Endothelial cell of umbilical vein (primary cell): Measurements from ENCODE around the gene ZIC1. TPM values are rescaled to one million over a fixed set of nuclear protein-coding genes. Genes with fewer than 3 reads are reported as not detected.
A peak's percentile ranks its signal among the peaks of the same experiment; 100 is the strongest.

ENCODE experiments used
- BruUV-seq: library from RNA; stranded (reverse); fragments of 400-500 nt; replicated peaks from 2 replicates; lab custom pipeline; 2021; lab: Mats Ljungman, UMichigan
- CTCF ChIA-PET: fragments of 300-600, 350-600 bp; sonication (Branson Sonifier 250); formaldehyde crosslinking; loops from one replicate; lab custom pipeline; 2021; ENCODE audit warnings: antibody characterized with exemption, inconsistent platforms; lab: Charles Lee
- POLR2A ChIA-PET: fragments of 300-600, 350-600 bp; sonication (Branson Sonifier 250); formaldehyde crosslinking; loops from one replicate; lab custom pipeline; 2021; ENCODE audit warnings: antibody characterized with exemption, inconsistent platforms; lab: Charles Lee
- DNase-seq: peaks from one replicate; pipeline ENCODE4 v3.0.0-alpha.2; 2011; ENCODE audit warnings: low read depth, low spot score
- FAIRE-seq: peaks from 2 replicates; lab custom pipeline; 2011; peaks lifted over from hg19 to GRCh38; lab: Jason Lieb, UNC
- H2AFZ ChIP-seq: 2 replicates; pipeline ENCODE4 v1.6.0; 2012; ENCODE audit warnings: low read depth, low read length, control low read depth, inconsistent platforms
- H3K27ac ChIP-seq: 2 replicates; pipeline ENCODE4 v1.5.1; 2011; ENCODE audit warnings: low read depth, mild to moderate bottlenecking, control low read depth, low read length, moderate library complexity; ENCODE audit not compliant: insufficient read depth
- H3K27me3 ChIP-seq, 2 experiments: 2 replicates each; pipeline versions ENCODE4 v1.6.0 to v1.6.1; 2011; ENCODE audit warnings: low read length in 2 of 2, mixed read lengths in 1 of 2; ENCODE audit not compliant: control insufficient read depth in 2 of 2, insufficient read depth in 2 of 2
- H3K36me3 ChIP-seq, 2 experiments: 2 replicates in 1 of 2; 3 replicates in 1 of 2; pipeline ENCODE4 v1.5.1; 2011; ENCODE audit warnings: low read length in 2 of 2, mild to moderate bottlenecking in 1 of 2, moderate library complexity in 1 of 2; ENCODE audit not compliant: control insufficient read depth in 2 of 2, insufficient read depth in 2 of 2; ENCODE audit errors: extremely low read depth in 1 of 2
- H3K4me1 ChIP-seq: 3 replicates; pipeline ENCODE4 v1.5.1; 2011; ENCODE audit warnings: mild to moderate bottlenecking, low read length; ENCODE audit not compliant: control insufficient read depth, insufficient read depth; ENCODE audit errors: extremely low read depth
- H3K4me2 ChIP-seq: 2 replicates; pipeline ENCODE4 v1.6.1; 2011; ENCODE audit warnings: low read length, control low read depth, mixed read lengths; ENCODE audit not compliant: insufficient read depth
- H3K4me3 ChIP-seq, 3 experiments: fragments of 200-600 bp in 1 of 3; sonication (generic), shearing (Covaris generic) in 1 of 3; replicated peaks in 1 of 3; 2 replicates each; pipeline ENCODE4 v1.5.1; 2011 to 2016; ENCODE audit warnings: control low read depth in 3 of 3, low read length in 3 of 3, mild to moderate bottlenecking in 2 of 3, inconsistent platforms in 1 of 3, low read depth in 1 of 3, moderate library complexity in 1 of 3; ENCODE audit not compliant: insufficient read depth in 1 of 3
- H3K79me2 ChIP-seq: 2 replicates; pipeline ENCODE4 v1.6.0; 2012; ENCODE audit warnings: low read length, inconsistent platforms; ENCODE audit not compliant: control insufficient read depth, insufficient read depth
- H3K9ac ChIP-seq: replicated peaks from 2 replicates; pipeline ENCODE3; 2011; ENCODE audit warnings: low read length, control low read depth; ENCODE audit not compliant: insufficient read depth; ENCODE audit errors: extremely low read depth
- H3K9me1 ChIP-seq: replicated peaks from 3 replicates; pipeline ENCODE4 v1.6.0; 2011; ENCODE audit warnings: mild to moderate bottlenecking, low read length; ENCODE audit not compliant: control insufficient read depth, insufficient read depth; ENCODE audit errors: extremely low read depth
- H3K9me3 ChIP-seq: replicated peaks from 2 replicates; pipeline ENCODE4 v1.5.1; 2012; ENCODE audit warnings: low read length, inconsistent platforms; ENCODE audit not compliant: control insufficient read depth, insufficient read depth
- H4K20me1 ChIP-seq: replicated peaks from 2 replicates; pipeline ENCODE3; 2011; ENCODE audit warnings: mild to moderate bottlenecking, low read length; ENCODE audit not compliant: control insufficient read depth, insufficient read depth; ENCODE audit errors: extremely low read depth
- EZH2 ChIP-seq: IDR thresholded peaks from 2 replicates; pipeline ENCODE4 v1.6.1; 2012; ENCODE audit warnings: borderline replicate concordance, low read depth, mild to moderate bottlenecking, moderate library complexity, low read length, inconsistent platforms; ENCODE audit not compliant: severe bottlenecking
- JUN ChIP-seq: IDR thresholded peaks from 2 replicates; pipeline ENCODE4 v1.6.1; 2011; ENCODE audit warnings: borderline replicate concordance, low read depth; ENCODE audit not compliant: insufficient read length, insufficient read depth
- POLR2AphosphoS5 ChIP-seq: IDR thresholded peaks from 2 replicates; pipeline ENCODE4 v1.6.1; 2012; ENCODE audit warnings: low read depth, mild to moderate bottlenecking, control low read depth, low read length, moderate library complexity; ENCODE audit not compliant: insufficient read depth
- dilution Hi-C: fragments of 300-500 bp; cut with MboI; formaldehyde crosslinking; loops from one replicate; pipeline ENCODE4 v1.15.0; 2019; ENCODE audit warnings: low sequenced_read_pairs; ENCODE audit not compliant: extremely low pct_ligation_motif_present
- intact Hi-C: fragments of 100-400 bp; cut with micrococcal nuclease; formaldehyde crosslinking; loops from one replicate; pipeline ENCODE4 v1.10.0; 2022
- polyA plus RNA-seq, 4 experiments: library from polyadenylated mRNA; depleted of rRNA in 3 of 4; stranded (reverse) in 3 of 4; unstranded in 1 of 4; fragments of >200 nt; gene quantifications; 2 replicates each; pipeline versions ENCODE4 v1.2.1 to v1.2.3, GENCODE V29; 2011 to 2012; ENCODE audit warnings: missing spikeins in 1 of 4
- total RNA-seq: library from RNA; stranded (reverse); gene quantifications from 2 replicates; pipeline ENCODE4 v1.2.3, GENCODE V29; 2021

Gene ZIC1
- total and polyA plus RNA-seq, 2 donors (not counting 3 experiments of a cell fraction or from before 2014, with no cell fraction given) = not detected

DNA sequence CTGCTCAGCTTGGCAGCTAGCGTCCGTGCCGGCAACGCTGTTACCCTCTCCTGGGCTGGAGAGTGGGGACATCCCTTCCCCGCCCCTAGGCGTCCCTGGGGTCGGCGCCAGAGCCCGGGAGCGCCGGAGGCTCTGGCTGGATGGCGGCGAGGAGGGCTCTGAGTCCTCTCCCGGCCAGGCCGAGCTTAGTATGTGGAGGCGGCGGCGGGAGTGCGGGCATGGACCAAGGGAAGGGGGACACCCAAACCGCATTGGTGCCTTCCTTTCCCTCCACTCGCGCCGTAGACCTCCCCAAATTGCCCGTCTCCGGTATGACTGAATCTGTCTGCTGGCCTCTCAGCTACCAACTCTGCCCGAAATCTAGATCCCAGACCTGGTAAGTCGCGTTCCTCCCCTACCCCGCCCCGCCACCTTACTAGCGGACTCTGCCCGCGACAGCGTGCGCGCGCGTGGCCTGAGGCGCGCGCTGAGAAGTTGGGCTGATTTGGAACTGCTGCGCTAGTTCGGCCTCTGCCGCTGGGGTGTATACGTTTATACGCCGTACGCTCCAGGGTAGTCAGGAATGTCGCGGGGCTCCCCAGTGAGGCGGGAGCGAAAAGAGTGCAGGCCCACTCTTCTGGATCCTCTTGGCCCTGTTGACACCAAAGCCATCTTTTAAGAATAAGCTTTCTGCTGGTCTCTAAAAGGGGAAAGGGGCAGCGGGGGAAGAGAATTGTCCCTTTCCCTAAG, 12.2 kb downstream of the ZIC1 start:
- H3K9ac ChIP-seq = no peak overlapping the region
- TF ChIP-seq EZH2 = peak; percentile 86
- TF ChIP-seq POLR2AphosphoS5 = no peak
- no peak overlapping the region for H3K4me2 ChIP-seq
- H3K27ac ChIP-seq = no peak overlapping the region
- H3K36me3 ChIP-seq = no peaks in the 10 kb centered on the region
- H3K79me2 ChIP-seq = no peaks in the 10 kb centered on the region
- H4K20me1 ChIP-seq = peaks cover 3% of the 10 kb centered on the region
- H3K4me1 ChIP-seq = peaks cover 4% of the 10 kb centered on the region
- intact Hi-C loops (no loop called here), dilution Hi-C loops (no loop called here)
- no peaks in the 10 kb centered on the region for H3K9me3 ChIP-seq
- no peak for FAIRE-seq
- POLR2A ChIA-PET = no interaction called here
- CTCF ChIA-PET = interaction anchor here (1.2 to 1.5 kb wide), 2 partner anchors 38 to 57 kb away, joined by 3 to 4 read pairs; no protein-coding TSS in a partner anchor
- no peaks in the 10 kb centered on the region for H3K9me1 ChIP-seq
- no peak overlapping the region for H2AFZ ChIP-seq
- no peak for DNase-seq
- H3K27me3 ChIP-seq = peaks cover 86 to 100% of the 10 kb centered on the region in 2 experiments
- BruUV-seq = no TSS peak
- H3K4me3 ChIP-seq = no peak overlapping the region

GRCh38 chr3:147422196-147422595, 13.0 kb downstream of the ZIC1 start:
- no peak overlapping the region for H3K4me3 ChIP-seq
- H3K79me2 ChIP-seq = no peaks in the 10 kb centered on the region
- no peaks in the 10 kb centered on the region for H3K36me3 ChIP-seq
- no peak overlapping the region for H3K27ac ChIP-seq
- H4K20me1 ChIP-seq = peaks cover 3% of the 10 kb centered on the region
- H2AFZ ChIP-seq = no peak overlapping the region
- no peak overlapping the region for H3K9ac ChIP-seq
- dilution Hi-C loops (no loop called here), intact Hi-C loops (no loop called here)
- peak; percentile 2 for TF ChIP-seq EZH2
- TF ChIP-seq JUN = no peak
- POLR2A ChIA-PET = no interaction called here
- BruUV-seq = no TSS peak
- no peak overlapping the region for H3K4me2 ChIP-seq
- H3K4me1 ChIP-seq = peaks cover 4% of the 10 kb centered on the region
- H3K9me3 ChIP-seq = no peaks in the 10 kb centered on the region
- CTCF ChIA-PET = interaction anchor here (1.0 to 1.5 kb wide), 3 partner anchors 39 to 195 kb away, joined by 3 to 4 read pairs (median 3); no protein-coding TSS in a partner anchor
- H3K9me1 ChIP-seq = no peaks in the 10 kb centered on the region
- FAIRE-seq (no peak), DNase-seq (no peak)
- peaks cover 80 to 100% of the 10 kb centered on the region in 2 experiments for H3K27me3 ChIP-seq
